Mucosa of stomach (tissue), 1 donor: ENCODE measurements around the gene ADSS1.

Source experiments
- H3K27me3 ChIP-seq: one replicate; pipeline ENCODE4 v1.7.0; 2013; ENCODE audit warnings: mild to moderate bottlenecking, low read length; ENCODE audit not compliant: control insufficient read depth, insufficient read depth
- H3K36me3 ChIP-seq: one replicate; pipeline ENCODE4 v1.7.0; 2013; ENCODE audit warnings: low read length; ENCODE audit not compliant: control insufficient read depth, insufficient read depth
- H3K4me1 ChIP-seq: one replicate; pipeline ENCODE4 v1.7.0; 2013; ENCODE audit warnings: mild to moderate bottlenecking, low read length; ENCODE audit not compliant: control insufficient read depth, insufficient read depth
- H3K4me3 ChIP-seq: one replicate; pipeline ENCODE4 v1.7.0; 2013; ENCODE audit warnings: low read length
- H3K9ac ChIP-seq: one replicate; pipeline ENCODE4 v1.7.0; 2013; ENCODE audit warnings: mild to moderate bottlenecking, low read length, moderate library complexity
- H3K9me3 ChIP-seq: one replicate; pipeline ENCODE4 v1.7.0; 2013; ENCODE audit warnings: mild to moderate bottlenecking, low read length, moderate library complexity; ENCODE audit not compliant: control insufficient read depth
- donor health status: Pancreatic carcinoma.

Gene ADSS1

GRCh38 chr14:104792101-104792884 lies 68.3 kb downstream of the ADSS1 start:
- no peak overlapping the region for H3K4me3 ChIP-seq
- H3K4me1 ChIP-seq = peaks cover 59% of the 10 kb centered on the region
- no peaks in the 10 kb centered on the region for H3K9me3 ChIP-seq
- H3K36me3 ChIP-seq = peaks cover 6% of the 10 kb centered on the region
- peak overlapping the region; percentile 80 for H3K9ac ChIP-seq
- no peaks in the 10 kb centered on the region for H3K27me3 ChIP-seq

GRCh38 chr14:104792945-104793702 lies 69.1 kb downstream of the ADSS1 start:
- peaks cover 59% of the 10 kb centered on the region for H3K4me1 ChIP-seq
- H3K4me3 ChIP-seq = no peak overlapping the region
- peaks cover 6% of the 10 kb centered on the region for H3K36me3 ChIP-seq
- no peaks in the 10 kb centered on the region for H3K27me3 ChIP-seq
- H3K9ac ChIP-seq = peak overlapping the region; percentile 80
- no peaks in the 10 kb centered on the region for H3K9me3 ChIP-seq

DNA sequence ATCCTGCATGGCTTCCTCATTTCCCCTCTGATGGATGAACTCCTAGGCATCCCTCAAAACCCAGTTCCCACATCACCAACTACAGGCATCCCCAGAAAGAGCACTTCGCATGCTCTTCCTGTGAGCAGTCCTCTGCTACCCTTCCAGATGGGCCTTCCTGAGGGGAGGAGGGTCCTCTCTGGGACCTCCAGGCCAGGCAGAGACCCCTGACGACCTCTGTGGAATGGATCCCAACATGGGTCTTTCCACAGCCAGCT lies 69.6 kb downstream of the ADSS1 start:
- H3K27me3 ChIP-seq = no peaks in the 10 kb centered on the region
- H3K36me3 ChIP-seq = peaks cover 6% of the 10 kb centered on the region
- no peak overlapping the region for H3K4me3 ChIP-seq
- H3K4me1 ChIP-seq = peaks cover 63% of the 10 kb centered on the region
- no peaks in the 10 kb centered on the region for H3K9me3 ChIP-seq
- peak overlapping the region; percentile 80 for H3K9ac ChIP-seq

- peak overlapping the region; percentile 80 for H3K9ac ChIP-seq
- H3K4me1 ChIP-seq = peaks cover 67% of the 10 kb centered on the region
- no peaks in the 10 kb centered on the region for H3K9me3 ChIP-seq
- peaks cover 6% of the 10 kb centered on the region for H3K36me3 ChIP-seq
- peak overlapping the region; percentile 80 for H3K4me3 ChIP-seq
- no peaks in the 10 kb centered on the region for H3K27me3 ChIP-seq
Measured at GRCh38 chr14:104794099-104794498, 70.1 kb downstream of the ADSS1 start.

GRCh38 chr14:104794631-104794992 lies 70.6 kb downstream of the ADSS1 start:
- Histone ChIP-seq H3K4me1 (peaks cover 72% of the 10 kb centered on the region), H3K9ac (peak overlapping the region; percentile 80), H3K36me3 (peaks cover 6% of the 10 kb centered on the region), H3K4me3 (peak overlapping the region; percentile 80), H3K27me3 (no peaks in the 10 kb centered on the region), H3K9me3 (no peaks in the 10 kb centered on the region)

DNA sequence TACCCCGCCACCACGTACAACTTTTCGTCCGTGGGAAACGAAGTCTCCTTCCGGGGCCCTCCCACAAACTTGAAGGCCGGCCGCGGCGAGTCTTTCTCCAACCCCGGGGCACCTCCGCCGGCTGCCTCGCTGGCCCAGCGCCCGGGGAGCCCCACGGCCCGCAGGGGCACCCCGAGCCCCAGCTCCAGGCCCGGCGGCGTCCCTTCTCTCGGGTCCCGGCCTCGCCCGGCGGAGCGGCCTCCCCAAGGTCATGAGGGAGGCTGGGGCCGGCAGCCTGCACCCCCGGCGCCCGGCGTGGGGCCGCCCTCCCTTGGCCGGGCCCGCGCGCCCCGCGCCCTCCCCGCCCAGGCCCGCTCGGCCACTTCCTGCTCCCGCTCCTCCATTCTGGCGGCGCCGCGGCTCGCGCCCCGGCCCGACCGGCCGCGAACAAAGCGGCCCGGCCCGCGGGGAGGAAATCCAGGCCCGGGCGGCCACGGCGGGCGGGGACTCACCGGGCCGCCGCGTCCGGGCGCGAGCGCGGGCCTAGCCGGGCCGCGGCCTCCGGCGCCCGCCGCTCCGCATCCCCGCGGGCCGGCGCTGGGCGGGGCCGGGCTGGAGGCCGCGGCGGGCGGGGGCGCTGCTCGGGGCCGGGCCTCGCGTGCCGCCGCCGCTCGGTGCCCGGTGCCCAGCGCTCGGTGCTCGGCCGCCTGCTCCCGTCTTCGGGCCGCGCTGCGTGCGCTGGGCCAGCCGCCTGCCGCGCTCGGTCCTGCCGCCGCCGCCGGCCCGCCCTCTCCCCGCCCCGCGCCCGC lies 71.2 kb downstream of the ADSS1 start, which contains the start of gene AKT1:
AKT1 (minus strand) TSS at position 756 of the 788 bp plus-strand sequence. CDS start 3,105 bp downstream, outside the sequence.
- H3K4me3 ChIP-seq = peak within 1 kb of the TSS; percentile 80
- H3K9me3 ChIP-seq = no peaks in the 10 kb centered on the region
- H3K36me3 ChIP-seq = peaks cover 6% of the 10 kb centered on the region
- H3K27me3 ChIP-seq = no peaks in the 10 kb centered on the region
- peak within 1 kb of the TSS; percentile 80 for H3K9ac ChIP-seq
- peaks cover 78% of the 10 kb centered on the region for H3K4me1 ChIP-seq

- H3K9me3 ChIP-seq = no peaks in the 10 kb centered on the region
- peak overlapping the region; percentile 60 for H3K4me3 ChIP-seq
- no peaks in the 10 kb centered on the region for H3K36me3 ChIP-seq
- no peaks in the 10 kb centered on the region for H3K27me3 ChIP-seq
- H3K9ac ChIP-seq = peak overlapping the region; percentile 74
- H3K4me1 ChIP-seq = peaks cover 78% of the 10 kb centered on the region
Measured at GRCh38 chr14:104795781-104796686, 72.0 kb downstream of the ADSS1 start.

- H3K4me1 ChIP-seq = peaks cover 81% of the 10 kb centered on the region
- no peaks in the 10 kb centered on the region for H3K27me3 ChIP-seq
- H3K9me3 ChIP-seq = no peaks in the 10 kb centered on the region
- H3K4me3 ChIP-seq = no peak overlapping the region
- no peak overlapping the region for H3K9ac ChIP-seq
- H3K36me3 ChIP-seq = no peaks in the 10 kb centered on the region
Measured at GRCh38 chr14:104796687-104797081, 72.7 kb downstream of the ADSS1 start.
